Hematopoietic multipotent progenitor cell treated with erythropoietin and hydrocortisone succinate and interleukin-3 and kit ligand, for 6 days (in vitro differentiated cells): ENCODE data around the gene PRRC2C.

Source experiments
- DNase-seq: peaks from one replicate; pipeline ENCODE4 v3.0.0-alpha.2; 2015

Gene PRRC2C

DNA sequence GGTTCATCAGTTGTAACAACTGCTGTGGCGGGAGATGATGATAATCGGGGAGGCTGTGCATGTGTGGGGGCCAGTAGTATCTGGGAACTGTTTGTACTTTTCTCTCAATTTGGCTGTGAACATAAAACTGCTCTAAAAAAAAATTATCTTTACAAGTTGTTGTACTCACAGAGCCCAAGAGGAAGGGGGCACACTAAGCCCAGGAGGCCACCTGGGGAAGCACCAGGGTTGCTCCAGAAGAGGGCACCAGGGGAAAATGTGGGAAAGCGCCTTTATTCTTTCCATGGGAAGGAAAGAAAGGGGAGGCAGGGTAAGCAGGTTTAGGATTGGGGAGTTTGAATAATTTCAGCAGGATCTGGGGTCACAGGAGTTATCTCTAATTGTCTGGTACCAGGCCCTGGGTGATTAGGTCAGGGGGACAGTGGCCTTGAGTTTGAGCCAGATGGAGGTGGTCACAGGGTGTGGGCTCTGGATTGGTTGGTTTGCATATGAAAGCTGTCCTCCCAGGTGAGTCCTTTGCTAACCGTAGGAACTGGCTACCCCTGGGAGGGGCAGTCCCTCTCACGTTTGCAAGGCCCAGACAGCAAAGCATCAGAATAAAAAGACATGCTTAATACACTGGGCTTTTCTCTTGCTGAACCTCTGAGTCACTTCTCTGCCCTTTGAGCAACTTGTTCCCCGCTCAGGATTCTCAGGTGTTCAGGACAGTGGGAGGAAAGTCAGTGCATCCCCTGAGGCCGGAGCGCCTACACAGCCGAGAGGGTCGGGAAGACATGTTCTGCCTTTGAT is 155.9 kb downstream of the PRRC2C start:
- DNase-seq: no peak

DNA sequence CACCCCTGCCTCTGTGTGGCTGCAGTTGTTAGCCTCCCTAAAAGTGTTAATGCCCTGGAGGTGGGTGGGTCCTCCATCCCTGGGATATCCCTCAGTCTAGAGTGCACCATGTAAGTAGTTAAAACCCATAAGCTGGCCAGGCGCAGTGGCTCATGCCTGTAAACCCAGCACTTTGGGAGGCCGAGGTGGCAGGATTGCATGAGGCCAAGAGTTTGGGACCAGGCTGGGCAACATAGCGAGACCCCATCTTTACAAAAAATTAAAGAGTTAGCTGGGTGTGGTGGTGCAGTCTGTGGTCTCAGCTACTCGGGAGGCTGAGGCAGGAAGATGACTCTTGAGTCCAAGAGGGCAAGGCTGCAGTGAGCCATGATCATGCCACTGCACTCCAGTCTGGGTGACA is 156.9 kb downstream of the PRRC2C start:
- no peak for DNase-seq
